Stimulated activated naive CD8-positive, alpha-beta T cell treated with anti-CD3 and anti-CD28 coated beads, Interleukin-15, Interleukin-2, amounts not matched to agents 100 ng/mL and 50 ng/mL, for 24 hours (primary cell): ENCODE results near the gene LASP1.
"Not testable (repeated sequence)": the region's sequence is repeated elsewhere in the genome, so short reads cannot be mapped to it uniquely, and the experiment has no call there.

ENCODE experiments used
- H3K27ac Mint-ChIP-seq: one replicate; pipeline ENCODE4 v1.8.0; 2021; ENCODE audit warnings: mild to moderate bottlenecking, mixed read lengths
- H3K27me3 Mint-ChIP-seq: one replicate; pipeline ENCODE4 v1.8.0; 2021; ENCODE audit warnings: mixed read lengths
- H3K36me3 Mint-ChIP-seq: one replicate; pipeline ENCODE4 v1.8.0; 2021; ENCODE audit warnings: low read depth, mixed read lengths
- H3K4me1 Mint-ChIP-seq: one replicate; pipeline ENCODE4 v1.8.0; 2021; ENCODE audit warnings: low read depth, mixed read lengths
- H3K4me3 Mint-ChIP-seq: one replicate; pipeline ENCODE4 v1.8.0; 2021; ENCODE audit warnings: mild to moderate bottlenecking, mixed read lengths
- H3K9me3 Mint-ChIP-seq: one replicate; pipeline ENCODE4 v1.8.0; 2021; ENCODE audit warnings: mixed read lengths

Gene LASP1

GRCh38 chr17:38869526-38870258 lies at the start of gene LASP1:
LASP1 (plus strand) TSS chr17:38870058; CDS start chr17:38870190, 132 bp downstream.
- Mint-ChIP-seq H3K4me1 (peaks cover 57% of the 10 kb centered on the region), H3K27ac (peak within 1 kb of the TSS; percentile 99), H3K9me3 (no peaks in the 10 kb centered on the region), H3K27me3 (no peaks in the 10 kb centered on the region), H3K4me3 (peak within 1 kb of the TSS; percentile 96), H3K36me3 (peaks cover 18% of the 10 kb centered on the region)

GRCh38 chr17:38824899-38825761 lies 44.7 kb upstream of the LASP1 start, which contains the start of gene CWC25:
CWC25 (minus strand) TSS chr17:38825321; CDS start chr17:38825183, 138 bp downstream.
- peak within 1 kb of the TSS; percentile 98 for H3K4me3 Mint-ChIP-seq
- peaks cover 33% of the 10 kb centered on the region for H3K4me1 Mint-ChIP-seq
- H3K9me3 Mint-ChIP-seq: no peaks in the 10 kb centered on the region
- H3K27me3 Mint-ChIP-seq: no peaks in the 10 kb centered on the region
- H3K27ac Mint-ChIP-seq: peak within 1 kb of the TSS; percentile 100
- H3K36me3 Mint-ChIP-seq: peaks cover 18% of the 10 kb centered on the region

GRCh38 chr17:38825762-38826247 lies 44.1 kb upstream of the LASP1 start:
- H3K9me3 Mint-ChIP-seq: no peaks in the 10 kb centered on the region
- peak overlapping the region; percentile 100 for H3K27ac Mint-ChIP-seq
- H3K4me1 Mint-ChIP-seq: peaks cover 33% of the 10 kb centered on the region
- H3K4me3 Mint-ChIP-seq: peak overlapping the region; percentile 98
- H3K36me3 Mint-ChIP-seq: peaks cover 12% of the 10 kb centered on the region
- no peaks in the 10 kb centered on the region for H3K27me3 Mint-ChIP-seq

GRCh38 chr17:38844261-38844757 lies 25.5 kb upstream of the LASP1 start:
- Mint-ChIP-seq H3K27ac (no peak overlapping the region), H3K4me1 (peaks cover 11% of the 10 kb centered on the region), H3K9me3 (no peaks in the 10 kb centered on the region), H3K27me3 (no peaks in the 10 kb centered on the region), H3K4me3 (no peak overlapping the region), H3K36me3 (peaks cover 20% of the 10 kb centered on the region)

- Mint-ChIP-seq H3K4me1 (peaks cover 39% of the 10 kb centered on the region), H3K4me3 (no peak overlapping the region), H3K27ac (no peak overlapping the region), H3K27me3 (no peaks in the 10 kb centered on the region), H3K9me3 (no peaks in the 10 kb centered on the region), H3K36me3 (peaks cover 62% of the 10 kb centered on the region)
Observed at GRCh38 chr17:38848557-38848891, 21.3 kb upstream of the LASP1 start.

GRCh38 chr17:38848939-38849605 lies 20.8 kb upstream of the LASP1 start:
- peak overlapping the region; percentile 40 for H3K27ac Mint-ChIP-seq
- peaks cover 45% of the 10 kb centered on the region for H3K4me1 Mint-ChIP-seq
- H3K9me3 Mint-ChIP-seq: no peaks in the 10 kb centered on the region
- H3K27me3 Mint-ChIP-seq: no peaks in the 10 kb centered on the region
- peak overlapping the region; percentile 47 for H3K4me3 Mint-ChIP-seq
- peaks cover 66% of the 10 kb centered on the region for H3K36me3 Mint-ChIP-seq

- peak overlapping the region; percentile 100 for H3K4me3 Mint-ChIP-seq
- no peaks in the 10 kb centered on the region for H3K27me3 Mint-ChIP-seq
- no peaks in the 10 kb centered on the region for H3K9me3 Mint-ChIP-seq
- H3K36me3 Mint-ChIP-seq: peaks cover 66% of the 10 kb centered on the region
- peaks cover 58% of the 10 kb centered on the region for H3K4me1 Mint-ChIP-seq
- peak overlapping the region; percentile 100 for H3K27ac Mint-ChIP-seq
Observed at GRCh38 chr17:38850374-38850773, 19.5 kb upstream of the LASP1 start.

GRCh38 chr17:38851434-38851833 lies 18.4 kb upstream of the LASP1 start:
- Mint-ChIP-seq H3K4me1 (peaks cover 60% of the 10 kb centered on the region), H3K4me3 (peak overlapping the region; percentile 100), H3K27ac (peak overlapping the region; percentile 100), H3K36me3 (peaks cover 66% of the 10 kb centered on the region), H3K27me3 (no peaks in the 10 kb centered on the region), H3K9me3 (no peaks in the 10 kb centered on the region)

GRCh38 chr17:38852771-38853291 lies 17.0 kb upstream of the LASP1 start:
- H3K4me3 Mint-ChIP-seq: peak overlapping the region; percentile 100
- H3K9me3 Mint-ChIP-seq: no peaks in the 10 kb centered on the region
- H3K36me3 Mint-ChIP-seq: peaks cover 61% of the 10 kb centered on the region
- H3K27ac Mint-ChIP-seq: peak overlapping the region; percentile 100
- H3K27me3 Mint-ChIP-seq: no peaks in the 10 kb centered on the region
- H3K4me1 Mint-ChIP-seq: peaks cover 60% of the 10 kb centered on the region

GRCh38 chr17:38853292-38854219 lies 16.3 kb upstream of the LASP1 start, which contains the start of gene RPL23:
RPL23 (minus strand) TSS chr17:38853721; CDS start chr17:38853710, 11 bp downstream.
- H3K36me3 Mint-ChIP-seq: peaks cover 53% of the 10 kb centered on the region
- H3K4me3 Mint-ChIP-seq: peak within 1 kb of the TSS; percentile 100
- peaks cover 60% of the 10 kb centered on the region for H3K4me1 Mint-ChIP-seq
- no peaks in the 10 kb centered on the region for H3K27me3 Mint-ChIP-seq
- no peaks in the 10 kb centered on the region for H3K9me3 Mint-ChIP-seq
- H3K27ac Mint-ChIP-seq: peak within 1 kb of the TSS; percentile 100

- Mint-ChIP-seq H3K27ac (peak overlapping the region; percentile 67), H3K4me1 (peaks cover 47% of the 10 kb centered on the region), H3K36me3 (peaks cover 37% of the 10 kb centered on the region)
- not testable (repeated sequence) for H3K27me3 Mint-ChIP-seq, H3K4me3 Mint-ChIP-seq, H3K9me3 Mint-ChIP-seq
Observed at GRCh38 chr17:38855101-38855714, 14.7 kb upstream of the LASP1 start.

- H3K9me3 Mint-ChIP-seq: no peaks in the 10 kb centered on the region
- peaks cover 34% of the 10 kb centered on the region for H3K4me1 Mint-ChIP-seq
- H3K27ac Mint-ChIP-seq: no peak overlapping the region
- H3K36me3 Mint-ChIP-seq: peaks cover 16% of the 10 kb centered on the region
- H3K27me3 Mint-ChIP-seq: no peaks in the 10 kb centered on the region
- H3K4me3 Mint-ChIP-seq: no peak overlapping the region
Observed at GRCh38 chr17:38857271-38857670, 12.6 kb upstream of the LASP1 start.

- peak overlapping the region; percentile 81 for H3K27ac Mint-ChIP-seq
Observed at GRCh38 chr17:38861399-38861843, 8.4 kb upstream of the LASP1 start.

More at GRCh38 chr17:38861399-38861843, 8.4 kb upstream of the LASP1 start:
- Mint-ChIP-seq H3K27me3 (no peaks in the 10 kb centered on the region), H3K9me3 (no peaks in the 10 kb centered on the region), H3K4me3 (peak overlapping the region; percentile 58), H3K36me3 (no peaks in the 10 kb centered on the region), H3K4me1 (peaks cover 14% of the 10 kb centered on the region)
